Breast epithelium (tissue), 3 donors: ENCODE data around the gene MBD2.

Experiments used
- POLR2A ChIP-seq: fragments of 450-650 bp; IDR thresholded peaks from one replicate; pipeline ENCODE4 v1.6.1; 2016; ENCODE audit warnings: antibody characterized with exemption, mild to moderate bottlenecking, moderate library complexity
- POLR2AphosphoS5 ChIP-seq, 3 donors: sonication (generic); formaldehyde crosslinking; IDR thresholded peaks; one replicate each; pipeline ENCODE4 v1.6.1; 2017; ENCODE audit warnings: antibody characterized with exemption in 3 of 3
- TF ChIP-seq, protein P1 (sequence below), 3 donors: fragments of 450-650 bp; IDR thresholded peaks; one replicate each; pipeline ENCODE4 v1.5.1; 2016 to 2017; ENCODE audit warnings: antibody characterized with exemption in 3 of 3, mild to moderate bottlenecking in 3 of 3, moderate library complexity in 3 of 3

- TF ChIP-seq, protein P1, sequence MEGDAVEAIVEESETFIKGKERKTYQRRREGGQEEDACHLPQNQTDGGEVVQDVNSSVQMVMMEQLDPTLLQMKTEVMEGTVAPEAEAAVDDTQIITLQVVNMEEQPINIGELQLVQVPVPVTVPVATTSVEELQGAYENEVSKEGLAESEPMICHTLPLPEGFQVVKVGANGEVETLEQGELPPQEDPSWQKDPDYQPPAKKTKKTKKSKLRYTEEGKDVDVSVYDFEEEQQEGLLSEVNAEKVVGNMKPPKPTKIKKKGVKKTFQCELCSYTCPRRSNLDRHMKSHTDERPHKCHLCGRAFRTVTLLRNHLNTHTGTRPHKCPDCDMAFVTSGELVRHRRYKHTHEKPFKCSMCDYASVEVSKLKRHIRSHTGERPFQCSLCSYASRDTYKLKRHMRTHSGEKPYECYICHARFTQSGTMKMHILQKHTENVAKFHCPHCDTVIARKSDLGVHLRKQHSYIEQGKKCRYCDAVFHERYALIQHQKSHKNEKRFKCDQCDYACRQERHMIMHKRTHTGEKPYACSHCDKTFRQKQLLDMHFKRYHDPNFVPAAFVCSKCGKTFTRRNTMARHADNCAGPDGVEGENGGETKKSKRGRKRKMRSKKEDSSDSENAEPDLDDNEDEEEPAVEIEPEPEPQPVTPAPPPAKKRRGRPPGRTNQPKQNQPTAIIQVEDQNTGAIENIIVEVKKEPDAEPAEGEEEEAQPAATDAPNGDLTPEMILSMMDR (IDR thresholded peaks at IDR 0.05) = no peak
- TF ChIP-seq POLR2AphosphoS5 (IDR thresholded peaks at IDR 0.05) = no peak
- TF ChIP-seq POLR2A = no peak
Measured at GRCh38 chr18:54247511-54248175, 23.2 kb upstream of the MBD2 start.
